ENCODE data around the gene HS3ST3A1. TPM values are rescaled to one million over a fixed set of nuclear protein-coding genes. Genes with fewer than 3 reads are reported as not detected.

Gene HS3ST3A1
- total and polyA plus RNA-seq, 2 experiments from 2014 or later = 5.4 to 24.1 TPM

GRCh38 chr17:13518261-13519000 lies 83.3 kb downstream of the HS3ST3A1 start:
- Mint-ChIP-seq H3K36me3 (ENCODE audit: low read depth) (no peaks in the 10 kb centered on the region), H3K27me3 (ENCODE audit: insufficient read depth, low read depth, poor library complexity) (no peaks in the 10 kb centered on the region), H3K9me3 (no peaks in the 10 kb centered on the region), H3K4me1 (peaks cover 4% of the 10 kb centered on the region; the same call in 1 of the 3 replicates), H3K27ac (no peak overlapping the region), H3K4me3 (no peak overlapping the region)
- 0 out of 2 replicates have a peak, but pooled peaks cover 3% of the 10 kb centered on the region for H4K20me1 ChIP-seq (replicated peaks; ENCODE audit: insufficient read depth)
- H2AFZ ChIP-seq = no peak overlapping the region
- H3F3A ChIP-seq (replicated peaks; ENCODE audit: low read depth) = no peaks in the 10 kb centered on the region
- H3K4me3 ChIP-seq = no peak overlapping the region
- DNase-seq (ENCODE audit: low spot score) = no peak
- no peak for TF ChIP-seq POLR2AphosphoS5 (IDR thresholded peaks at IDR 0.05; ENCODE audit: low read depth)
- no peak for TF ChIP-seq ZNF114 (CRISPR knock-in tag; IDR thresholded peaks at IDR 0.05)
- TF ChIP-seq CREB1 (CRISPR knock-in tag; IDR thresholded peaks at IDR 0.05; ENCODE audit: low read depth) = no peak
- no peak for TF ChIP-seq REST (IDR thresholded peaks at IDR 0.05; ENCODE audit: unreplicated experiment)
- TF ChIP-seq STAT1 (IDR thresholded peaks at IDR 0.05; ENCODE audit: unreplicated experiment) = no peak
- no peak for TF ChIP-seq ZNF462 (CRISPR knock-in tag; IDR thresholded peaks at IDR 0.05)
- no peak for TF ChIP-seq EZH2 (IDR thresholded peaks at IDR 0.05; ENCODE audit: low read depth, unreplicated experiment)
- no peak for TF ChIP-seq ETS1 (IDR thresholded peaks at IDR 0.05)
- TF ChIP-seq EZH2phosphoT487 (IDR thresholded peaks at IDR 0.05; ENCODE audit: unreplicated experiment) = no peak
- no peak for TF ChIP-seq JUNB (IDR thresholded peaks at IDR 0.05; ENCODE audit: unreplicated experiment)
- TF ChIP-seq ZNF331 (CRISPR knock-in tag; IDR thresholded peaks at IDR 0.05; ENCODE audit: low read depth) = no peak
- no peak for TF ChIP-seq NANOG (IDR thresholded peaks at IDR 0.05; ENCODE audit: borderline replicate concordance)
- TF ChIP-seq CTCF (conservative IDR thresholded peaks at IDR 0.05; ENCODE audit: low read depth in 2 of 2) = no peak
- no peaks in the 10 kb centered on the region for H3K36me3 ChIP-seq (ENCODE audit: insufficient read depth)
- H3K9me2 ChIP-seq (ENCODE audit: insufficient read depth) = 0 out of 2 replicates have a peak, but pooled peaks cover 4% of the 10 kb centered on the region
- H3K4me2 ChIP-seq = no peak overlapping the region
- no peak overlapping the region for H3K27ac ChIP-seq (ENCODE audit: low read depth)
- no peaks in the 10 kb centered on the region for H3K79me2 ChIP-seq (replicated peaks; ENCODE audit: insufficient read depth)
- no peaks in the 10 kb centered on the region for H3K27me3 ChIP-seq (ENCODE audit: insufficient read depth)
- H3K4me1 ChIP-seq (ENCODE audit: insufficient read depth) = no peaks in the 10 kb centered on the region
- ATAC-seq = no peak
